Measurements from ENCODE around the gene TRIO. TPM values are rescaled to one million over a fixed set of nuclear protein-coding genes. Genes with fewer than 3 reads are reported as not detected.
A peak's percentile ranks its signal among the peaks of the same experiment; 100 is the strongest.

TRIO gene
- total and polyA plus RNA-seq, 10 of the 15 experiments (the other 5 are each of a cell fraction or from before 2014, with no cell fraction given), result 5.1 to 96.4 (median 44.6) TPM

- H3K4me2 ChIP-seq (ENCODE audit: control insufficient read depth, insufficient read depth), result 0 out of 2 replicates have a peak overlapping the region, but pooled peaks have one; percentile 4
- BruUV-seq (replicated peaks), result no TSS peak
- H3K27me3 ChIP-seq (replicated peaks in 1 of 2; ENCODE audit: control insufficient read depth in 2 of 2, insufficient read depth in 2 of 2, low read length in 1 of 2), result no peaks in the 10 kb centered on the region
- peaks cover 10 to 15% of the 10 kb centered on the region in 2 experiments; a peak in 3 of 4 replicates for H3K36me3 ChIP-seq (ENCODE audit: control insufficient read depth in 2 of 2, insufficient read depth in 2 of 2, low read length in 1 of 2)
- H3K9ac ChIP-seq (ENCODE audit: control insufficient read depth, insufficient read depth, low read length), result no peak overlapping the region
- H3K4me1 ChIP-seq (ENCODE audit: control insufficient read depth, insufficient read depth, low read length), result peaks cover 4% of the 10 kb centered on the region
- CTCF ChIA-PET, result interaction anchor here (1.0 to 3.6 kb wide), 5 partner anchors 9 to 306 kb away, joined by 3 to 11 read pairs (median 3); no protein-coding TSS in a partner anchor
- peak; percentile 98 for ATAC-seq
- no peaks in the 10 kb centered on the region for H3K9me3 ChIP-seq (replicated peaks; ENCODE audit: control insufficient read depth, insufficient read depth, low read length)
- no peak overlapping the region for H3K4me3 ChIP-seq
- peak overlapping the region; percentile 20; the same call in 1 of the 2 replicates for H3K27ac ChIP-seq (ENCODE audit: control insufficient read depth, insufficient read depth)
- in situ Hi-C loops (cut with MboI) (no loop called here), intact Hi-C loops (cut with micrococcal nuclease; ENCODE audit: unreplicated experiment) (no loop called here)
- H3K79me2 ChIP-seq (ENCODE audit: control insufficient read depth, insufficient read depth, low read length), result no peaks in the 10 kb centered on the region
- no peak overlapping the region for H2AFZ ChIP-seq (ENCODE audit: control insufficient read depth, low read depth, low read length)
- H4K20me1 ChIP-seq (ENCODE audit: control insufficient read depth, insufficient read depth), result no peaks in the 10 kb centered on the region
- POLR2A ChIA-PET, result interaction anchor here (0.8 kb wide), 1 partner anchor 14 kb away, joined by 3 read pairs; no protein-coding TSS in a partner anchor
- RAD21 ChIA-PET (ENCODE audit: unreplicated experiment), result interaction anchor here (0.9 to 1.0 kb wide), 2 partner anchors 14 to 306 kb away, joined by 3 read pairs; no protein-coding TSS in a partner anchor
- 23% methylated on average over 3 of the region's 3 CpGs for WGBS (ENCODE audit: insufficient coverage, insufficient replicate concordance, low lambda C conversion rate, missing lambda C conversion rate)
- SMC1A ChIA-PET (ENCODE audit: uncharacterized antibody, unreplicated experiment), result interaction anchor here (0.8 to 1.4 kb wide), 6 partner anchors 9 to 72 kb away, joined by 3 to 6 read pairs (median 3); no protein-coding TSS in a partner anchor
- FAIRE-seq, result no peak
- DNase-seq (ENCODE audit: low read depth, low spot score), result no peak
- TF ChIP-seq POLR2AphosphoS5 (IDR thresholded peaks at IDR 0.05; ENCODE audit: low read length) (0 out of 2 replicates have a peak, but pooled peaks have one; percentile 1), TARDBP (IDR thresholded peaks at IDR 0.05; ENCODE audit: borderline replicate concordance) (no peak), SMARCA5 (IDR thresholded peaks at IDR 0.05) (no peak), SRF (IDR thresholded peaks at IDR 0.05; ENCODE audit: low read depth in 2 of 2, low read length in 2 of 2) (no peak), SREBF1 (IDR thresholded peaks at IDR 0.05; ENCODE audit: low read length) (no peak), TCF3 (IDR thresholded peaks at IDR 0.05; ENCODE audit: borderline replicate concordance, insufficient read depth, low read depth, low read length) (no peak), WRNIP1 (IDR thresholded peaks at IDR 0.05; ENCODE audit: borderline replicate concordance, low read depth, low read length) (no peak), IRF4 (IDR thresholded peaks at IDR 0.05; ENCODE audit: low read depth, low read length) (peak; percentile 73; the same call in 1 of the 2 replicates), EED (IDR thresholded peaks at IDR 0.05; ENCODE audit: low read depth) (peak; percentile 66), CHD4 (IDR thresholded peaks at IDR 0.05) (no peak), NFYA (IDR thresholded peaks at IDR 0.05; ENCODE audit: borderline replicate concordance, low read depth, low read length) (no peak), SIX5 (IDR thresholded peaks at IDR 0.05; ENCODE audit: low read depth, low read length, severe bottlenecking) (no peak), IKZF2 (IDR thresholded peaks at IDR 0.05) (peak; percentile 35 to 36; a peak in 2 of 4 replicates), RUNX3 (IDR thresholded peaks at IDR 0.05; ENCODE audit: low read length) (peak; percentile 75), MEF2B (IDR thresholded peaks at IDR 0.05; ENCODE audit: partially characterized antibody, poor library complexity, severe bottlenecking) (peak; percentile 50), ATF2 (IDR thresholded peaks at IDR 0.05; ENCODE audit: low read length) (no peak), JUNB (IDR thresholded peaks at IDR 0.05) (0 out of 2 replicates have a peak, but pooled peaks have one; percentile 15), GATAD2B (conservative IDR thresholded peaks at IDR 0.05; ENCODE audit: low read depth) (no peak), SMAD1 (IDR thresholded peaks at IDR 0.05; ENCODE audit: low read depth, partially characterized antibody) (no peak), ZNF274 (IDR thresholded peaks at IDR 0.05; ENCODE audit: insufficient read depth, insufficient read length) (no peak), DPF2 (IDR thresholded peaks at IDR 0.05) (peak; percentile 18; the same call in 1 of the 2 replicates), HDGF (IDR thresholded peaks at IDR 0.05) (no peak), SPI1 (IDR thresholded peaks at IDR 0.05; ENCODE audit: borderline replicate concordance, insufficient read depth, low read depth, low read length) (peak; percentile 83), FOS (IDR thresholded peaks at IDR 0.05; ENCODE audit: borderline replicate concordance, extremely low read depth, insufficient read length) (no peak)
- TF ChIP-seq, protein P1, sequence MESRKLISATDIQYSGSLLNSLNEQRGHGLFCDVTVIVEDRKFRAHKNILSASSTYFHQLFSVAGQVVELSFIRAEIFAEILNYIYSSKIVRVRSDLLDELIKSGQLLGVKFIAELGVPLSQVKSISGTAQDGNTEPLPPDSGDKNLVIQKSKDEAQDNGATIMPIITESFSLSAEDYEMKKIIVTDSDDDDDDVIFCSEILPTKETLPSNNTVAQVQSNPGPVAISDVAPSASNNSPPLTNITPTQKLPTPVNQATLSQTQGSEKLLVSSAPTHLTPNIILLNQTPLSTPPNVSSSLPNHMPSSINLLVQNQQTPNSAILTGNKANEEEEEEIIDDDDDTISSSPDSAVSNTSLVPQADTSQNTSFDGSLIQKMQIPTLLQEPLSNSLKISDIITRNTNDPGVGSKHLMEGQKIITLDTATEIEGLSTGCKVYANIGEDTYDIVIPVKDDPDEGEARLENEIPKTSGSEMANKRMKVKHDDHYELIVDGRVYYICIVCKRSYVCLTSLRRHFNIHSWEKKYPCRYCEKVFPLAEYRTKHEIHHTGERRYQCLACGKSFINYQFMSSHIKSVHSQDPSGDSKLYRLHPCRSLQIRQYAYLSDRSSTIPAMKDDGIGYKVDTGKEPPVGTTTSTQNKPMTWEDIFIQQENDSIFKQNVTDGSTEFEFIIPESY (IDR thresholded peaks at IDR 0.05), result no peak
These were observed 199.2 kb downstream of the TRIO start for GRCh38 chr5:14342306-14342705.
